A673 (cell line): ENCODE results near the gene IDI2. TPM values are rescaled to one million over a fixed set of nuclear protein-coding genes. Genes with fewer than 3 reads are reported as not detected.

Source experiments
- BruUV-seq: library from RNA; stranded (reverse); fragments of 400-500 nt; replicated peaks from 2 replicates; lab custom pipeline; 2021; lab: Mats Ljungman, UMichigan
- CTCF ChIA-PET: fragments of 300-600 bp; sonication (Branson Sonifier 250); formaldehyde crosslinking; loops from one replicate; lab custom pipeline; 2022; ENCODE audit warnings: antibody characterized with exemption; lab: Charles Lee
- POLR2A ChIA-PET: fragments of 300-600 bp; sonication (Branson Sonifier 250); formaldehyde crosslinking; loops from one replicate; lab custom pipeline; 2022; ENCODE audit warnings: antibody characterized with exemption; ENCODE audit not compliant: low non-redundant PET; lab: Charles Lee
- DNase-seq: peaks from one replicate; pipeline ENCODE4 v3.0.0-alpha.2; 2015; ENCODE audit warnings: low spot score
- H3K27ac ChIP-seq: fragments of 200-600 bp; sonication (generic); 2 replicates; pipeline ENCODE4 v1.5.1; 2016; ENCODE audit warnings: mixed run types, low read depth, mild to moderate bottlenecking, mixed read lengths, antibody characterized with exemption, low read length; ENCODE audit not compliant: poor library complexity, severe bottlenecking
- H3K27me3 ChIP-seq: fragments of 200-600 bp; sonication (generic); replicated peaks from 2 replicates; pipeline ENCODE4 v1.6.1; 2017; ENCODE audit warnings: mixed run types, low read depth, mild to moderate bottlenecking, mixed read lengths, antibody characterized with exemption, low read length; ENCODE audit not compliant: insufficient read depth, poor library complexity
- H3K36me3 ChIP-seq: fragments of 200-600 bp; sonication (generic); 2 replicates; pipeline ENCODE4 v1.6.1; 2016; ENCODE audit warnings: mixed run types, mild to moderate bottlenecking, mixed read lengths, antibody characterized with exemption, low read length; ENCODE audit not compliant: insufficient read depth, poor library complexity, severe bottlenecking
- H3K4me1 ChIP-seq: fragments of 200-600 bp; sonication (generic); 2 replicates; pipeline ENCODE4 v1.6.1; 2017; ENCODE audit warnings: mixed run types, mild to moderate bottlenecking, mixed read lengths, antibody characterized with exemption, low read length; ENCODE audit not compliant: insufficient read depth, poor library complexity, severe bottlenecking
- H3K4me3 ChIP-seq: fragments of 200-600 bp; sonication (generic); 2 replicates; pipeline ENCODE4 v1.5.1; 2016; ENCODE audit warnings: low read depth, mixed run types, mild to moderate bottlenecking, mixed read lengths, low read length; ENCODE audit not compliant: poor library complexity, severe bottlenecking
- H3K9me3 ChIP-seq: fragments of 200-600 bp; sonication (generic); 2 replicates; pipeline ENCODE4 v1.6.1; 2016; ENCODE audit warnings: mixed run types, low read depth, mild to moderate bottlenecking, mixed read lengths, antibody characterized with exemption, low read length; ENCODE audit not compliant: poor library complexity, severe bottlenecking
- CTCF ChIP-seq: fragments of 300-800, 200-600 bp; sonication (generic); conservative IDR thresholded peaks from 2 replicates; pipeline ENCODE4 v1.5.1; 2017; ENCODE audit warnings: low read depth, mild to moderate bottlenecking, antibody characterized with exemption, low read length, moderate library complexity, mixed read lengths
- EZH2 ChIP-seq: fragments of 200-600 bp; sonication (generic); IDR thresholded peaks from 2 replicates; pipeline ENCODE4 v1.6.1; 2017; ENCODE audit warnings: borderline replicate concordance, low read depth, mild to moderate bottlenecking, mixed read lengths, antibody characterized with exemption, low read length; ENCODE audit not compliant: poor library complexity, severe bottlenecking
- intact Hi-C: fragments of 100-400 bp; cut with micrococcal nuclease; formaldehyde crosslinking; loops from one replicate; pipeline ENCODE4 v1.10.0; 2022; ENCODE audit not compliant: unreplicated experiment
- total RNA-seq: library from RNA; stranded (reverse); gene quantifications from 2 replicates; pipeline ENCODE4 v1.2.3, GENCODE V29; 2021

IDI2 gene
- total RNA-seq, 1 experiment from 2014 or later: not detected

GRCh38 chr10:987620-987869, 38.1 kb downstream of the IDI2 start:
- peak overlapping the region; percentile 91 for H3K4me3 ChIP-seq
- no peak for DNase-seq

GRCh38 chr10:986881-987619, 38.6 kb downstream of the IDI2 start:
- H3K4me3 ChIP-seq: peak overlapping the region; percentile 91
- intact Hi-C loops: no loop called here
- no peak for DNase-seq
- no peaks in the 10 kb centered on the region for H3K9me3 ChIP-seq
- peak overlapping the region; percentile 89 for H3K27ac ChIP-seq
- peaks cover 6% of the 10 kb centered on the region for H3K36me3 ChIP-seq
- POLR2A ChIA-PET: no interaction called here
- no peaks in the 10 kb centered on the region for H3K27me3 ChIP-seq
- H3K4me1 ChIP-seq: peaks cover 15% of the 10 kb centered on the region
- TF ChIP-seq CTCF (no peak), EZH2 (no peak)
- CTCF ChIA-PET: no interaction called here
- no TSS peak for BruUV-seq

More at GRCh38 chr10:987620-987869, 38.1 kb downstream of the IDI2 start:
- peaks cover 9% of the 10 kb centered on the region for H3K36me3 ChIP-seq
- CTCF ChIA-PET: no interaction called here
- no peaks in the 10 kb centered on the region for H3K27me3 ChIP-seq
- peaks cover 15% of the 10 kb centered on the region for H3K4me1 ChIP-seq
- POLR2A ChIA-PET: no interaction called here
- intact Hi-C loops: no loop called here
- no peaks in the 10 kb centered on the region for H3K9me3 ChIP-seq
- no peak for TF ChIP-seq CTCF
- TF ChIP-seq EZH2: no peak
- BruUV-seq: no TSS peak
- peak overlapping the region; percentile 89 for H3K27ac ChIP-seq

- TF ChIP-seq EZH2 (no peak), CTCF (no peak)
- Histone ChIP-seq H3K36me3 (peaks cover 4% of the 10 kb centered on the region), H3K4me1 (peaks cover 15% of the 10 kb centered on the region), H3K9me3 (no peaks in the 10 kb centered on the region), H3K27ac (no peak overlapping the region), H3K27me3 (no peaks in the 10 kb centered on the region), H3K4me3 (no peak overlapping the region)
- CTCF ChIA-PET: no interaction called here
- intact Hi-C loops: no loop called here
- POLR2A ChIA-PET: no interaction called here
- DNase-seq: no peak
- BruUV-seq: no TSS peak
These were observed 39.4 kb downstream of the IDI2 start for GRCh38 chr10:986137-986825.
